ENCODE measurements around the gene DNAJB12.
"Not testable (repeated sequence)": the region's sequence is repeated elsewhere in the genome, so short reads cannot be mapped to it uniquely, and the experiment has no call there.

DNAJB12 gene

DNA sequence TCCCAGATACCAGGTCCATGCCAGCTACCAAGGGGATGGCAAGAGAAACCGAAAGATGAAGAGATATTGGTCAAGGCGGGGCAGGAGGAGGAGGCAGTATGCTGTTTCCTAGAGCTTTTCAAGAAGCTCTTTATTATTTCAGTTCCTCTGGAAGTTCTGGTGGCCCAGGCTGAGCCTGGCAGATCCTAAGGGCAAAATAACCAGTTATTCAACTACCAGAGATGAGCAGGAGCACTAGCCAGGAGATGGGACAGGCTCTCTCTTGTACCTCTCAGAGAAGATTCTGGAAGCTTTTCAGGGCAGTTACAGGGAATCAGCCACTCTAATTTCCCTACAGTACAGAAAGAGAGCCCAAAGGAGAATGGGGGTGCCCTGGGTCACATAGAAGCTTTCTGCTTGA is 5.3 kb downstream of the DNAJB12 start:
- peaks cover 6% of the 10 kb centered on the region for H3K4me1 ChIP-seq (ENCODE audit: low read length)
- H3K4me3 ChIP-seq (ENCODE audit: low read length): no peak overlapping the region

DNA sequence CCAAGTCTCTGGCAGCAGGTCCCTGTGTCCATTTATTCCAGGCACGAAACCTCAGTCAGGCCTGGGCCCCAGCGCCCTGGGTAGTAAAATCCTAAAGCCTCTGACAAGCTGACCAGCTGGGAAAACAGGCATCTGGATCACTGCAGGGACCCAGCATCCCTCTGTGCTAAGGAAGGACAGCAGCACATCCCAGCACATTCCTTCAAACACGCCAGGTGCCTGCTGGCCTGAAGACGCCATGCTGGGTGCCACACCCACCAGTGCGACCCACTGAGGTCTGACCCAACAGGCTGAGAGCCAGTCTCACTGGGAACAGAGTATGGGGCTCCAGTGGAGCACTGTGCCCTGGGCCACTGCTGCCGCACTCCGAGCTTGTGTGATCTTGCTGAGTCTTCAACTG is 6.4 kb downstream of the DNAJB12 start:
- Histone ChIP-seq H3K9me3 (replicated peaks; ENCODE audit: insufficient read depth, low read length) (no peaks in the 10 kb centered on the region), H3K36me3 (replicated peaks; ENCODE audit: insufficient read depth, low read length) (no peaks in the 10 kb centered on the region; the same call in 1 of the 2 replicates), H3K79me2 (ENCODE audit: low read length) (peaks cover 49% of the 10 kb centered on the region), H3K27ac (ENCODE audit: low read length) (no peak overlapping the region), H3F3A (ENCODE audit: insufficient read depth, low read length) (no peaks in the 10 kb centered on the region), H2AFZ (ENCODE audit: low read length) (no peak overlapping the region), H3K4me3 (ENCODE audit: low read length) (no peak overlapping the region), H4K20me1 (ENCODE audit: insufficient read depth, low read length) (no peaks in the 10 kb centered on the region), H3K4me2 (ENCODE audit: low read depth, low read length) (no peak overlapping the region), H3K9me2 (replicated peaks; ENCODE audit: insufficient read depth, low read length) (no peaks in the 10 kb centered on the region), H3K27me3 (replicated peaks; ENCODE audit: insufficient read depth, low read length) (no peaks in the 10 kb centered on the region), H3K9ac (ENCODE audit: low read length) (no peak overlapping the region), H3K4me1 (ENCODE audit: low read length) (peaks cover 3% of the 10 kb centered on the region)
- TF ChIP-seq, protein P1, sequence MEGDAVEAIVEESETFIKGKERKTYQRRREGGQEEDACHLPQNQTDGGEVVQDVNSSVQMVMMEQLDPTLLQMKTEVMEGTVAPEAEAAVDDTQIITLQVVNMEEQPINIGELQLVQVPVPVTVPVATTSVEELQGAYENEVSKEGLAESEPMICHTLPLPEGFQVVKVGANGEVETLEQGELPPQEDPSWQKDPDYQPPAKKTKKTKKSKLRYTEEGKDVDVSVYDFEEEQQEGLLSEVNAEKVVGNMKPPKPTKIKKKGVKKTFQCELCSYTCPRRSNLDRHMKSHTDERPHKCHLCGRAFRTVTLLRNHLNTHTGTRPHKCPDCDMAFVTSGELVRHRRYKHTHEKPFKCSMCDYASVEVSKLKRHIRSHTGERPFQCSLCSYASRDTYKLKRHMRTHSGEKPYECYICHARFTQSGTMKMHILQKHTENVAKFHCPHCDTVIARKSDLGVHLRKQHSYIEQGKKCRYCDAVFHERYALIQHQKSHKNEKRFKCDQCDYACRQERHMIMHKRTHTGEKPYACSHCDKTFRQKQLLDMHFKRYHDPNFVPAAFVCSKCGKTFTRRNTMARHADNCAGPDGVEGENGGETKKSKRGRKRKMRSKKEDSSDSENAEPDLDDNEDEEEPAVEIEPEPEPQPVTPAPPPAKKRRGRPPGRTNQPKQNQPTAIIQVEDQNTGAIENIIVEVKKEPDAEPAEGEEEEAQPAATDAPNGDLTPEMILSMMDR (IDR thresholded peaks at IDR 0.05; ENCODE audit: low read length): no peak
- no peak for TF ChIP-seq EZH2phosphoT487 (IDR thresholded peaks at IDR 0.05; ENCODE audit: low read length)
- no peak for TF ChIP-seq EZH2 (optimal IDR thresholded peaks at IDR 0.05; ENCODE audit: low read depth, low read length)
- DNase-seq: no peak

More for the DNA sequence above, 5.3 kb downstream of the DNAJB12 start:
- H3K27ac ChIP-seq (ENCODE audit: low read length): no peak overlapping the region
- no peak overlapping the region for H2AFZ ChIP-seq (ENCODE audit: low read length)
- no peak overlapping the region for H3K9ac ChIP-seq (ENCODE audit: low read length)
- no peaks in the 10 kb centered on the region for H3F3A ChIP-seq (ENCODE audit: insufficient read depth, low read length)
- H3K9me3 ChIP-seq (replicated peaks; ENCODE audit: insufficient read depth, low read length): no peaks in the 10 kb centered on the region
- no peaks in the 10 kb centered on the region; the same call in 1 of the 2 replicates for H3K36me3 ChIP-seq (replicated peaks; ENCODE audit: insufficient read depth, low read length)
- H4K20me1 ChIP-seq (ENCODE audit: insufficient read depth, low read length): no peaks in the 10 kb centered on the region
- no peak for DNase-seq
- TF ChIP-seq, protein P1 (IDR thresholded peaks at IDR 0.05; ENCODE audit: low read length): no peak
- TF ChIP-seq EZH2phosphoT487 (IDR thresholded peaks at IDR 0.05; ENCODE audit: low read length) (no peak), EZH2 (optimal IDR thresholded peaks at IDR 0.05; ENCODE audit: low read depth, low read length) (no peak)
- H3K4me2 ChIP-seq (ENCODE audit: low read depth, low read length): no peak overlapping the region
- peaks cover 60% of the 10 kb centered on the region for H3K79me2 ChIP-seq (ENCODE audit: low read length)
- H3K27me3 ChIP-seq (replicated peaks; ENCODE audit: insufficient read depth, low read length): no peaks in the 10 kb centered on the region
- H3K9me2 ChIP-seq (replicated peaks; ENCODE audit: insufficient read depth, low read length): no peaks in the 10 kb centered on the region

GRCh38 chr10:72346117-72346516 is 8.6 kb downstream of the DNAJB12 start:
- not testable (repeated sequence) for H3K9ac ChIP-seq (ENCODE audit: low read length); H3K27me3 ChIP-seq (replicated peaks; ENCODE audit: insufficient read depth, low read length); DNase-seq; H3K4me3 ChIP-seq (ENCODE audit: low read length); H3K9me3 ChIP-seq (replicated peaks; ENCODE audit: insufficient read depth, low read length); H3F3A ChIP-seq (ENCODE audit: insufficient read depth, low read length); H3K27ac ChIP-seq (ENCODE audit: low read length); H3K36me3 ChIP-seq (replicated peaks; ENCODE audit: insufficient read depth, low read length); H2AFZ ChIP-seq (ENCODE audit: low read length); H3K9me2 ChIP-seq (replicated peaks; ENCODE audit: insufficient read depth, low read length); H4K20me1 ChIP-seq (ENCODE audit: insufficient read depth, low read length); H3K4me2 ChIP-seq (ENCODE audit: low read depth, low read length); H3K4me1 ChIP-seq (ENCODE audit: low read length)
- peaks cover 27% of the 10 kb centered on the region for H3K79me2 ChIP-seq (ENCODE audit: low read length)

GRCh38 chr10:72344932-72345331 is 9.8 kb downstream of the DNAJB12 start:
- Histone ChIP-seq H3K79me2 (ENCODE audit: low read length) (peaks cover 17% of the 10 kb centered on the region), H3K9me2 (replicated peaks; ENCODE audit: insufficient read depth, low read length) (no peaks in the 10 kb centered on the region), H3K4me2 (ENCODE audit: low read depth, low read length) (no peak overlapping the region), H3K36me3 (replicated peaks; ENCODE audit: insufficient read depth, low read length) (no peaks in the 10 kb centered on the region; the same call in 1 of the 2 replicates), H3K4me1 (ENCODE audit: low read length) (0 out of 2 replicates have a peak, but pooled peaks cover 3% of the 10 kb centered on the region), H3K9ac (ENCODE audit: low read length) (no peak overlapping the region), H3K4me3 (ENCODE audit: low read length) (no peak overlapping the region), H3K27ac (ENCODE audit: low read length) (no peak overlapping the region), H4K20me1 (ENCODE audit: insufficient read depth, low read length) (no peaks in the 10 kb centered on the region), H2AFZ (ENCODE audit: low read length) (no peak overlapping the region), H3K9me3 (replicated peaks; ENCODE audit: insufficient read depth, low read length) (no peaks in the 10 kb centered on the region), H3F3A (ENCODE audit: insufficient read depth, low read length) (no peaks in the 10 kb centered on the region), H3K27me3 (replicated peaks; ENCODE audit: insufficient read depth, low read length) (no peaks in the 10 kb centered on the region)
- no peak for DNase-seq
- no peak for TF ChIP-seq EZH2phosphoT487 (IDR thresholded peaks at IDR 0.05; ENCODE audit: low read length)
- TF ChIP-seq, protein P1 (IDR thresholded peaks at IDR 0.05; ENCODE audit: low read length): no peak
- no peak for TF ChIP-seq EZH2 (optimal IDR thresholded peaks at IDR 0.05; ENCODE audit: low read depth, low read length)

All from MM.1S (cell line).